Activated CD8-positive, alpha-beta memory T cell treated with anti-CD3 and anti-CD28 coated beads for 4 hours (primary cell): ENCODE results near the gene TMEM150A.
"Not testable (repeated sequence)": the region's sequence is repeated elsewhere in the genome, so short reads cannot be mapped to it uniquely, and the experiment has no call there.

Experiments
- DNase-seq, 2 donors: peaks; one replicate each; pipeline ENCODE4 v3.0.0-alpha.2; 2020; ENCODE audit warnings: low read depth in 2 of 2

The TMEM150A gene

DNA sequence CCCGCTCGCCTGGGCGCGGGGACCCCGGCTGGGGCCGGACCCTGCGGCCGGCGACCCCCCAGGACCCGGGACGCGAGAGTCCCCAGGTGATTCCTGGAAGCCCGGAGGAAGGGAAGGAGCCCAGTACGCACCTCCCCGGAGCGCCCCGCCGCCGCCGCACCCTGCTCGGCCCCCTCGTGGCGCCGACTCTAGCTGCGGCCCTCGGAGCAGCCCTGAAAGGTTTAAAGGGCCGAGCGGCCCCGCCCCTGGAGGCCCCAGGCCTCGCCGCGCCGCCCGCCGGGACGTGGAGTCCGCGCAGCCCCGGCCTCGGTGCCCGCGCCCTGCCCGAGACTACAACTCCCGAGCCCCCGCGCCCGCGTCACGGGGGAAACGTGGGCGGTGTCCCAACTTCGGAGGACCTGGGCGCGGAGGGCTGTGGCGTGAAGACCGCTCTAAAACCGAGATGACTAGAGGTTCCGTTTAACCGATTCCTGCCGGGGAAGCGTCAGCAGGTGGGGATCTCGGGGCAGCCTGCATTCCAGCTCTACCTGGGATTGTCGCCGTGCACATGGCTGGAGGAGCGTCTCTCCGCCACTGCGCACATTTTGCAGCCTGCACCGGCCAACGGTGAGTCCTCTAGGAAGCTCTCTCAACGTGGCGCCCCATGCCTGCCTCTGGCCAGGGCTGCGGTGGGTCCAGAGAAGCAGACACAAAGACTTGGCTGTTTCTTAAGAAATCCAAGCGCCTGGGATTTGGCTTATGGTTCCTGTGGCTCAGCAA lies at the start of gene TMEM150A:
TSS of gene TMEM150A (minus strand) at position 223 of the 759 bp plus-strand sequence. CDS start 750 bp downstream, outside the sequence.
- DNase-seq, result peak; percentile 73 to 75

DNA sequence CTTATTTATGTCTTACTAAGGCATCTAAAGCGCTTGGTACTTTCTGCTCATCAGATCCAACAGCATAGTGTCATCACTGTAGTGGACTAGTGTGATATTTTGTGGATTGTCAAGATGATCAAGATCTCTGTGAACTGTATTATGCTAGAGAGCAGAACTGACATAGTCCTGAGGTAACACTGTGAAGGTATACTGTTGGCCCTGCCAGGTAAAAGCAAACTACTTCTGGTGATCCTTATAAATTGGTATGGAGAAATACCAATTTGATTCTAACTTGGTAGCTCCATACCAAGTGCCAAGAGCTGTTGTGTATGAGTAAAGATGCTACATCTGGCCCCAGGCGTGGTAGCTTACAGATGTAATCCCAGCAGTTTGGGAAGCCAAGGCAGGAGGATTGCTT lies 49.6 kb upstream of the TMEM150A start:
- no peak for DNase-seq

GRCh38 chr2:85651097-85651496 lies 48.6 kb upstream of the TMEM150A start:
- no peak for DNase-seq

GRCh38 chr2:85650456-85650855 lies 48.0 kb upstream of the TMEM150A start:
- no peak for DNase-seq

DNA sequence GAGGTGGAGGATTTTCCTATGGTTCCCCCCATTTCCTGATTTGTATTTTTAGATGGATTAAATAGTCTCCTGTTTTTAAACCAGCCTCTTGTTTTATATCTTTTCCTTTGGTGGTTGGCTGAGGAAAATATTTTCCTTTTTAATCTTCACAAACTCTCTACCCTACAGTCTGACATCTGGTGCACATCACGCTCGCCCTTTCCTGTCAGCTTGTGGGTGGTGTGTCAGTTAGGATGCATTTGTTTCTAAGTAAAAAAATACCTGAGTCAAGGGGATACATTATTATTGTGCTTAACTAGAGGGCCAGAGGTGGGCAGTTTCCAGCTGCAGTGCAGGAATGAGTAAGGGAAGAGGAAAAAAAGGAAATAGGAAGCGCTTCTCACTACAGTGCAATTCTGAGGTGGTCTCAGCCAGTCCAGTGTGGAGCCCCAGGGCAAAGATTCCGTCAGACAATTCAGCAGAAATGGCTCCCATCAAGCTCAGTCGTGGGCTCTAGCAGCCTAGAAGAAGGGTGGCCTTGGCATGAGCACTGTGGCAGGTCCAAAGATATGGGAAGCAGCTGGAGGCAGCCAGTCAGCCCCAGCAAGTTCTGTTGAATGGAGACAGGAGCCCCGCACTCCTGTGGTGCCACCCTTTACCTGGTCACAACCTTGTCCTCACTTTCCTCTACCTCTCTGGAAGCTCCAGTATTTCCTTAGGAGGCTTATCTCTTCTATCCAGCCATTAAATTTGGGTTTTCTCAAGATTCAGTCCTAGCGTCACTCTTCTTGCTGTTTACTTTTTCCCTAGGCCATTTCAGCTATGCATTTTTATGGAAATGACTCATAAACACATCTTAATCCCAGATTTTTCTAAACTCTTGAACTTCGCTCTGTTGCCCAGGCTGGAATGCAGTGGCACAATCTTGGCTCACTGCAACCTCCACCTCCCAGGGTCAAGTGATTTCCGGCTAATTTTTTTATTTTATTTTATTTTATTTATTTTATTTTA lies 47.0 kb upstream of the TMEM150A start:
- no peak for DNase-seq

GRCh38 chr2:85648619-85649018 lies 46.1 kb upstream of the TMEM150A start:
- DNase-seq, result no peak

- no peak for DNase-seq
Measured at GRCh38 chr2:85647823-85648526, 45.5 kb upstream of the TMEM150A start.

GRCh38 chr2:85646166-85646565 lies 43.7 kb upstream of the TMEM150A start:
- DNase-seq, result no peak

- no peak for DNase-seq
Measured at GRCh38 chr2:85644909-85645308, 42.4 kb upstream of the TMEM150A start.

DNA sequence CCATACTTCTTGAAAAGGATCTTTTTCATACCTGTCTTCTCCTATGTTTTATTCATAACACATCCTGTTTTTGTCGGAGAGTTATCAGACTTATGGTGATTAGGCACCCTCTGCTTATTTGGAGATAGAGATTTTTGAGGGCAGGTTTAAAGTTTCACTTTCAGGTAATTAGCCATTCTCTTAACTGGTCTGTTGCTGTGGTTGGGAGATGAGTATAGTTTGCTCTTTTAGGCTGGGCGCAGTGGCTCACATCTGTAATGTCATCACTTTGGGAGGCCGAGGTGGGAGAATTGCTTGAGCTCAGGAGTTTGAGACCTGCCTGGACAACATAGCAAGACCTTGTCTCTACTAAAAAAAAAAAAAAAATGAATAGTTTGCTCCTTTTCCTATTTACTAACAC lies 40.2 kb upstream of the TMEM150A start:
- DNase-seq, result no peak

DNA sequence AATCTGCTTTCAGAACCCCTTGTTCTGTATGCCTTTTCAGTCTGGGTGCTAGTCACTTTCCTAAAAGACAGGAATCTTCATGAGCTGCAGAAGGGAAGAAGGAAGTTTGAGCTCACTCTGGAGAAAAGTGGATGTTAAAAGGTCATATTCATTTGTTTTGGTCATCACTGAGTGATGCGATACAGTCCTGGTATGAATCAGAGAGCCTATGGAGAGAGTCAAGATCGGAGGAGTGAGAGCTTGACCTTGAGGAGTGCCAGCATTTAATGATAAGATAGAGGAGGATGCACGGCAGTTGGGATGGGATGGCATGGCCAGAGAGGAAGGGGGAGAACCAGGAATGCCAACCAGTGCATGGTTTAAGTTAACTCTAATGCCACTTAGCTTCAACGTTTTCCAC lies 33.1 kb upstream of the TMEM150A start:
- DNase-seq, result no peak

DNA sequence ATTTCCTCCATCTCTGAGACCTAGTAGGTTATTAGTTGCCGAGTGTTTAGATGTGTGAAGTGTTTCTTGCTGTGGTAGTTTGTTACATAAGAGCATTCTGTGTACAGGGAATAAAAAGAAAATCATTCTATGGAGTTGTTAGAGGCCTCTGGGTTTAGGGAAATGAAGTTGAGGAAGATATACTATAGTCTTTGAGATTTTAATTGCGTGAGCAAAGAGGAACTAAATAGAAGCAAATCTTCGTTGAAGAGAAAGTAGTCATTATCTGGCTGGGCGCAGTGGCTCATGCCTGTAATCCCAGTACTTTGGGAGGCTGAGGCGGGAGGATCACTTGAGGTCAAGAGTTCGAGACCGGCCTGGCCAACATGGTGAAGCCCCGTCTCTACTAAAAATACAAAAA lies 32.5 kb upstream of the TMEM150A start:
- DNase-seq, result no peak

GRCh38 chr2:85631316-85631715 lies 28.8 kb upstream of the TMEM150A start:
- no peak for DNase-seq

DNA sequence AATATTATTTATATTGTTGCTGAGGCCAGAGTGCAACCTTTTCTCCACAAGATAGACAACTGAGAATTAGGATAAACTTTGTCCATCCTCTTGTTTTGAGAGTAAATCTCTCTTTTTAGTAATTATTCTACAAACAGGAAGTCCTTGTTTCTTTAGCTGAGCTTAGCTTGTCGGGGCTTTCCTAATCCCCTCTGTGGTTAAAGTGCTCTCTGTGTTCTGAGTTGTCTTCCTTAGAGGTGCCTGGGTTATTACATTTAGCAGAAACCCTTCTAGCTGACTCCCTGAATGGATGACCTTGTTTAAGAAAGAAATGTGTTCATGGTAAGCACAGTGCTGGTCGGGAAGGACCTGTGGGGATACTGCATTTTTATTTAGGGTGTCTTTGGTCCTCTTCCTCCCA lies 26.2 kb upstream of the TMEM150A start:
- DNase-seq, result no peak

GRCh38 chr2:85623991-85624390 lies 21.5 kb upstream of the TMEM150A start:
- no peak for DNase-seq

DNA sequence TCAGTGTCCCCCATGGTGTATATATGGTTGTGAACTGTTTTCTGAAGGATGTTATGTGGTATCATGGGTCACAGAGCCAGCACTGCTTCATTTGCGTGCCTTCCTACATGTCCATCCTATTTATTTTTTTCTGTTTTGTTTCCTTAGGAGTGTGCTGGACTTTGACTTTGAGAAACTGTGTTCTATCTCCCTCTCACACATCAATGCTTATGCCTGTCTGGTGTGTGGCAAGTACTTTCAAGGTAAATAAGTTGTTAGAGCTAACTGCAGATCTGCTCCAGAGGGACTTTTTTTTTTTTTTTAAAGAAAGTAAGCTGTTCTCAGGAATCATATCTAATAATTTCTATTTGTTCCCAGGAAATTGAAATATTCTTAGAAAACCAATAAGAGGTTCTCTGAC lies 18.8 kb upstream of the TMEM150A start:
- DNase-seq, result no peak

GRCh38 chr2:85619617-85620016 lies 17.1 kb upstream of the TMEM150A start:
- DNase-seq, result no peak

- DNase-seq, result not testable (repeated sequence)
Measured at GRCh38 chr2:85617723-85618122, 15.2 kb upstream of the TMEM150A start.

DNA sequence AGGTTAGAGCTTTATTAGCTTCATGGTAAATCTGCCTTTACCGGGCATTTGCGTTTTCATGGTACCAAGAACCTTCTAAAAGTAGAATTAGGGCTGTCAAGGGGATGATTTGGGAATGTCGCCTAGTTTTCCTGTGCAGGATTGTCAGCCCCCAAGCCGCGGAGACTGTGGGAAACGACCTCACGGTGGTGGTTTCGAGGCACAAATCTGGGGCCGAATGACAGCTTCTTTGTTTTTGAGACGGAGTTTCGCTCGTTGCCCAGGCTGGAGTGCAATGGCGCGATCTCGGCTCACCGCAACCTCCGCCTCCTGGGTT lies 12.9 kb upstream of the TMEM150A start:
- DNase-seq, result no peak

DNA sequence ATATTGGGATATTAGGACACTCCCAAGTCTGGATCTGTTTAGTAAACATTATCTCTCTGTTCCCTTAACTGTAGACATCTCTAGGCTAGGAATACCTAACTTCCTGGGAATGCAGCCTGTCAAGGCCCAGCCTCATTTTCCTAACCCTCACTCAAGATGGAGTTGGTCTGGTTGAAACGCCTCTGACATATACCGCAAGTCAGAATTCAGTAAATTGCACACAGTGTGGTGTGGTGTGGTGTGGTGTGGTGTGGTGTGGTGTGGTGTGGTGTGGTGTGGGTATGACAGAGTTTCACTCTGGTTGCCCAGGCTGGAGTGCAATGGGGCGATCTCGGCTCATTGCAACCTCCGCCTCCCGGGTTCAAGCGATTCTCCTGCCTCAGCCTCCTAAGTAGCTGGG lies 12.3 kb upstream of the TMEM150A start:
- not testable (repeated sequence) for DNase-seq

DNA sequence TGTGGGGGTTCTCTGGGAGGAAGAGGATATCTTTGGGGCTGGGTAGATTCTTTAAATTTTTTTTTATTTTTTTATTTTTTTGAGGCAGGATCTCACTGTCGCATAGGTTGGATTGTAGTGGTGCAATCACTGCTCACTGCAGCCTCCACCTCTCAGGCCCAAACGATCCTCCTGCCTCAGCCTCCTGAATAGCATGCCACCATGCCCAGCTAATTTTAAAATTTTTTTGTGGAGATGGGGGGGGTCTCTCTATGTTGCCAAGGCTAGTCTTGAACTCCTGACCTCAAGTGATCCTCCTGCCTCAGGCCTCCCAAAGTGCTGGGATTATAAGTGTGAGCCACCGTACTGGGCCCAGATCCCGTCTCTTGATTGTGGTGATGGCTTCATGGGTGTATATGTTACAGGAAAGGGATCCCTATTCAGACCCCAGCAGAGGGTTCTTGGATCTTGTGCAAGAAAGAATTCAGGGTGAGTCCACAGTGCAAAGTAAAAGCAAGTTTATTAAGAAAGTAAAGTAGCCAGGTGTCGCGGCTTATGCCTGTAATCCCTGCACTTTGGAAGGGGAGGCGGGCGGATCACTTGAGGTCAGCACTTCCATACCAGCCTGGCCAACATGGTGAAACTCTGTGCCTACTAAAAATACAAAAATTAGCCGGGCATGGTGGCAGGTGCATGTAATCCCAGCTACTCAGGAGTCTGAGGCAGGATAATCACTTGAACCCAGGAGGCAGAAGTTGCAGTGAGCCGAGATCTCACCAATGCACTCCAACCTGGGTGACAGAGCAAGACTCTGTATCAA lies 11.4 kb upstream of the TMEM150A start:
- no peak for DNase-seq
